Epithelial cell of proximal tubule (primary cell): ENCODE measurements around the gene APP. TPM values are rescaled to one million over a fixed set of nuclear protein-coding genes. Genes with fewer than 3 reads are reported as not detected.

Source experiments
- DNase-seq: peaks from one replicate; pipeline ENCODE4 v3.0.0-alpha.2; 2011; ENCODE audit warnings: low read depth
- H3K4me3 ChIP-seq: 2 replicates; pipeline ENCODE4 v1.5.1; 2011; ENCODE audit warnings: low read depth, mild to moderate bottlenecking, low read length
- CTCF ChIP-seq: conservative IDR thresholded peaks from 2 replicates; pipeline ENCODE4 v1.5.1; 2012; ENCODE audit warnings: low read depth, mild to moderate bottlenecking, low read length
- total RNA-seq: library from RNA; depleted of rRNA; stranded (reverse); fragments of >200 nt; gene quantifications from 2 replicates; pipeline ENCODE4 v1.2.3, GENCODE V29; 2015

The APP gene
- total RNA-seq, 1 donor from 2014 or later, result 510 TPM

GRCh38 chr21:25980710-25981109, 189.9 kb downstream of the APP start:
- DNase-seq, result no peak
- TF ChIP-seq CTCF, result no peak
- no peak overlapping the region for H3K4me3 ChIP-seq

- no peak for TF ChIP-seq CTCF
- no peak for DNase-seq
- no peak overlapping the region for H3K4me3 ChIP-seq
Measured at GRCh38 chr21:25979845-25980616, 190.5 kb downstream of the APP start.

- DNase-seq, result no peak
- TF ChIP-seq CTCF, result no peak
- no peak overlapping the region for H3K4me3 ChIP-seq
Measured at GRCh38 chr21:25977068-25977611, 193.4 kb downstream of the APP start.

DNA sequence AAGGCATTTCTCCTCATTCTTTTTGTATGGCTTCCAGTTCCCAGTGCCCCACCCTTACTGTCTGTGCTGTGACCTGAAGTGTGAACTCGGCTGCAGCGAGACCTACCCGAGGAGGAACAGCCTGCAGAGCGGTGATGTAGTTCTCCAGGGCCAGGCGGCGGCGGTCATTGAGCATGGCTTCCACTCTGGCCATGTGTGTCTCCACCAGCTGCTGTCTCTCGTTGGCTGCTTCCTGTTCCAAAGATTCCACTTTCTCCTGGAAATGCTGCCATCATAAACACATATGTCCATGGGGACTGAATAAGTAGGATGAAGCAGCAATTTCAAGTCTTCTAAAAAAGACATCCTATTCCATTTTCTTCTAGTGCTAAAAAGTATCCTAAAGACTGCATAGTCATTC, 195.6 kb downstream of the APP start:
- H3K4me3 ChIP-seq, result no peak overlapping the region
- no peak for DNase-seq
- no peak for TF ChIP-seq CTCF

DNA sequence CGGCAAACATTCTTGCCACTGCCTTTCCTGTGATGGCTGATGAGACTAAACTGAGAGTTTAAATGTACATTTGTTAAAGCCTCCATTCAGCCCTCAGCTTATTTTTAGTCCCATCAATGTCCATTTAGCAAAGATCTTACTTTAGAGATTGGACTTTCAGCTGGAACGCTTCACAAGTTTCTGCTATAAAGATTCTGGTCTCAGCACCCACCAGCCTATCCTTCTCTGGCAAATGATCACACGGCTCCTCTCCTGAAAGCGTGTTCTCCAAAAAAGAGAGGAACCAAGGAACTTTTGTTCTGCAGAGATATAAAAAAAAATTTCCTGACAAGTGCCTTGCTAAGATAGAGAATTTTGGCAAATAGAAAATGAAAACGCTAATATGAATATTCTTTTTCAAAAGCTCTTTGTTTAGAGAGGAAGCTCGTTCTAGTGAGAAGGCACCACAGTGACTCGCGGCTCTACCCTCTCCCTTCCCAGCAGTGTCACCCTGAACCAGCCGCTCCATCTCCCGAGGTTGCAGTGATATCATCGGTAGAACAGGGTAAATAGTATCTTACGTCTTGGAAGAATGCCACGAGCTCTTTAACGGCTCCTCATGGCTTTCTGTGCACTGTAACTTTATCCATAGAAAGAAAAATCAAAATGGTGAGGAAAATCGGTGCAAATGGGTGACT, 200.2 kb downstream of the APP start:
- no peak overlapping the region for H3K4me3 ChIP-seq
- DNase-seq, result no peak
- no peak for TF ChIP-seq CTCF

DNA sequence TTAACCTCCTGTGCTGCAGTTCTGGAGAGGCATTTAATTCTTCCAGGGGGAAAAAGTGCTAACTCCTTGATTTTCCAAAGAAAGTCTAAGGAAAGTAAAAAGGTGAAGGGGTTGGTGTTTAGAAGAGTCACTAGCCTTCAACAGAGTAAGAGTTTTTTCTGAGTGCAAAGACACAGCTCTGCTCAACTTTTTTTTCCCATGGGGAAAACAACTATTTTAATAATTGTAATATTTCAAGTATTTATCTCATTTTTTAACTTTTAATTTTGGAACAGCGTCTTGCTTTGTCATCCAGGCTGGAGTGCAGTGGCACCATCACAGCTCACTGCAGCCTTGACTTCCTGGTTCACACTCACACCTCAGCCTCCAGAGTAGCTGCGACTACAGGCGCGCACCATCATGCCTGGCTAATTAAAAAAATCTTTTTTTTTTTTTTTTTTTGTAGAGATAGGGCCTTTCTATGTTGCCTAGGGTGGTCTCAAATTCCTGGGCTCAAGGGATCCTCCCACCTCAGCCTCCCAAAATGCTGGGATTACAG, 202.6 kb downstream of the APP start:
- no peak overlapping the region for H3K4me3 ChIP-seq
- no peak for DNase-seq
- TF ChIP-seq CTCF, result no peak
